ENCODE results near the gene RAB24. TPM values are rescaled to one million over a fixed set of nuclear protein-coding genes. Genes with fewer than 3 reads are reported as not detected.

RAB24 gene
- total and polyA plus RNA-seq, 4 donors: 8.5 to 19.0 (median 12.0) TPM

DNA sequence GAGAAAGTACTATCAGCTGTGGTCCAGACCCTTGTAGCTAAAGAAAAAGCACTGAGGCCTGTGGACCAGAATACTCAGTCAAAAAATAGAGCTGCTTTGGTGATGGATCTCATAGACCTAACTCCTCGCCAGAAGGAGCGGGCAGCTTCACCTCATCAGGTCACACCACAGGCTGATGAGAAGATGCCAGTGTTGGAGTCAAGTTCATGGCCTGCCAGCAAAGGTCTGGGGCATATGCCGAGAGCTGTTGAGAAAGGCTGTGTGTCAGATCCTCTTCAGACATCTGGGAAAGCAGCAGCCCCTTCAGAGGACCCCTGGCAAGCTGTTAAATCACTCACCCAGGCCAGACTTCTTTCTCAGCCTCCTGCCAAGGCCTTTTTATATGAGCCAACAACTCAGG lies 8.9 kb downstream of the RAB24 start:
- peaks cover 7 to 52% (median 48%) of the 10 kb centered on the region in 4 donors for H3K36me3 ChIP-seq (ENCODE audit: control insufficient read depth in 4 of 4, insufficient read depth in 3 of 4, low read depth in 1 of 4, low read length in 3 of 4)
- H3K9me3 ChIP-seq (ENCODE audit: control insufficient read depth in 4 of 4, low read length in 3 of 4): no peaks in the 10 kb centered on the region
- no peak overlapping the region for H3K27ac ChIP-seq (ENCODE audit: low read depth in 1 of 2, low read length in 2 of 2)
- TF ChIP-seq TAF1 (conservative IDR thresholded peaks at IDR 0.05): no peak
- TF ChIP-seq HNF4G (IDR thresholded peaks at IDR 0.05): no peak
- TF ChIP-seq EGR1 (IDR thresholded peaks at IDR 0.05; ENCODE audit: low read depth in 2 of 2): no peak
- TF ChIP-seq YY1 (IDR thresholded peaks at IDR 0.05): no peak
- TF ChIP-seq, protein P1, sequence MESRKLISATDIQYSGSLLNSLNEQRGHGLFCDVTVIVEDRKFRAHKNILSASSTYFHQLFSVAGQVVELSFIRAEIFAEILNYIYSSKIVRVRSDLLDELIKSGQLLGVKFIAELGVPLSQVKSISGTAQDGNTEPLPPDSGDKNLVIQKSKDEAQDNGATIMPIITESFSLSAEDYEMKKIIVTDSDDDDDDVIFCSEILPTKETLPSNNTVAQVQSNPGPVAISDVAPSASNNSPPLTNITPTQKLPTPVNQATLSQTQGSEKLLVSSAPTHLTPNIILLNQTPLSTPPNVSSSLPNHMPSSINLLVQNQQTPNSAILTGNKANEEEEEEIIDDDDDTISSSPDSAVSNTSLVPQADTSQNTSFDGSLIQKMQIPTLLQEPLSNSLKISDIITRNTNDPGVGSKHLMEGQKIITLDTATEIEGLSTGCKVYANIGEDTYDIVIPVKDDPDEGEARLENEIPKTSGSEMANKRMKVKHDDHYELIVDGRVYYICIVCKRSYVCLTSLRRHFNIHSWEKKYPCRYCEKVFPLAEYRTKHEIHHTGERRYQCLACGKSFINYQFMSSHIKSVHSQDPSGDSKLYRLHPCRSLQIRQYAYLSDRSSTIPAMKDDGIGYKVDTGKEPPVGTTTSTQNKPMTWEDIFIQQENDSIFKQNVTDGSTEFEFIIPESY (IDR thresholded peaks at IDR 0.05): no peak
- TF ChIP-seq, protein P2, sequence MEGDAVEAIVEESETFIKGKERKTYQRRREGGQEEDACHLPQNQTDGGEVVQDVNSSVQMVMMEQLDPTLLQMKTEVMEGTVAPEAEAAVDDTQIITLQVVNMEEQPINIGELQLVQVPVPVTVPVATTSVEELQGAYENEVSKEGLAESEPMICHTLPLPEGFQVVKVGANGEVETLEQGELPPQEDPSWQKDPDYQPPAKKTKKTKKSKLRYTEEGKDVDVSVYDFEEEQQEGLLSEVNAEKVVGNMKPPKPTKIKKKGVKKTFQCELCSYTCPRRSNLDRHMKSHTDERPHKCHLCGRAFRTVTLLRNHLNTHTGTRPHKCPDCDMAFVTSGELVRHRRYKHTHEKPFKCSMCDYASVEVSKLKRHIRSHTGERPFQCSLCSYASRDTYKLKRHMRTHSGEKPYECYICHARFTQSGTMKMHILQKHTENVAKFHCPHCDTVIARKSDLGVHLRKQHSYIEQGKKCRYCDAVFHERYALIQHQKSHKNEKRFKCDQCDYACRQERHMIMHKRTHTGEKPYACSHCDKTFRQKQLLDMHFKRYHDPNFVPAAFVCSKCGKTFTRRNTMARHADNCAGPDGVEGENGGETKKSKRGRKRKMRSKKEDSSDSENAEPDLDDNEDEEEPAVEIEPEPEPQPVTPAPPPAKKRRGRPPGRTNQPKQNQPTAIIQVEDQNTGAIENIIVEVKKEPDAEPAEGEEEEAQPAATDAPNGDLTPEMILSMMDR (IDR thresholded peaks at IDR 0.05; ENCODE audit: low read depth, low read length, missing input control): no peak
- no peak for TF ChIP-seq FOXA1 (IDR thresholded peaks at IDR 0.05)
- TF ChIP-seq, protein P3, sequence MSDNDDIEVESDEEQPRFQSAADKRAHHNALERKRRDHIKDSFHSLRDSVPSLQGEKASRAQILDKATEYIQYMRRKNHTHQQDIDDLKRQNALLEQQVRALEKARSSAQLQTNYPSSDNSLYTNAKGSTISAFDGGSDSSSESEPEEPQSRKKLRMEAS (IDR thresholded peaks at IDR 0.05): no peak
- TF ChIP-seq, protein P4, sequence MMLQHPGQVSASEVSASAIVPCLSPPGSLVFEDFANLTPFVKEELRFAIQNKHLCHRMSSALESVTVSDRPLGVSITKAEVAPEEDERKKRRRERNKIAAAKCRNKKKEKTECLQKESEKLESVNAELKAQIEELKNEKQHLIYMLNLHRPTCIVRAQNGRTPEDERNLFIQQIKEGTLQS (IDR thresholded peaks at IDR 0.05): no peak
- TF ChIP-seq FOXA2 (IDR thresholded peaks at IDR 0.05): no peak
- no peak for TF ChIP-seq RXRA (IDR thresholded peaks at IDR 0.05)
- no peak for TF ChIP-seq SP1 (IDR thresholded peaks at IDR 0.05)
- TF ChIP-seq, protein P5, sequence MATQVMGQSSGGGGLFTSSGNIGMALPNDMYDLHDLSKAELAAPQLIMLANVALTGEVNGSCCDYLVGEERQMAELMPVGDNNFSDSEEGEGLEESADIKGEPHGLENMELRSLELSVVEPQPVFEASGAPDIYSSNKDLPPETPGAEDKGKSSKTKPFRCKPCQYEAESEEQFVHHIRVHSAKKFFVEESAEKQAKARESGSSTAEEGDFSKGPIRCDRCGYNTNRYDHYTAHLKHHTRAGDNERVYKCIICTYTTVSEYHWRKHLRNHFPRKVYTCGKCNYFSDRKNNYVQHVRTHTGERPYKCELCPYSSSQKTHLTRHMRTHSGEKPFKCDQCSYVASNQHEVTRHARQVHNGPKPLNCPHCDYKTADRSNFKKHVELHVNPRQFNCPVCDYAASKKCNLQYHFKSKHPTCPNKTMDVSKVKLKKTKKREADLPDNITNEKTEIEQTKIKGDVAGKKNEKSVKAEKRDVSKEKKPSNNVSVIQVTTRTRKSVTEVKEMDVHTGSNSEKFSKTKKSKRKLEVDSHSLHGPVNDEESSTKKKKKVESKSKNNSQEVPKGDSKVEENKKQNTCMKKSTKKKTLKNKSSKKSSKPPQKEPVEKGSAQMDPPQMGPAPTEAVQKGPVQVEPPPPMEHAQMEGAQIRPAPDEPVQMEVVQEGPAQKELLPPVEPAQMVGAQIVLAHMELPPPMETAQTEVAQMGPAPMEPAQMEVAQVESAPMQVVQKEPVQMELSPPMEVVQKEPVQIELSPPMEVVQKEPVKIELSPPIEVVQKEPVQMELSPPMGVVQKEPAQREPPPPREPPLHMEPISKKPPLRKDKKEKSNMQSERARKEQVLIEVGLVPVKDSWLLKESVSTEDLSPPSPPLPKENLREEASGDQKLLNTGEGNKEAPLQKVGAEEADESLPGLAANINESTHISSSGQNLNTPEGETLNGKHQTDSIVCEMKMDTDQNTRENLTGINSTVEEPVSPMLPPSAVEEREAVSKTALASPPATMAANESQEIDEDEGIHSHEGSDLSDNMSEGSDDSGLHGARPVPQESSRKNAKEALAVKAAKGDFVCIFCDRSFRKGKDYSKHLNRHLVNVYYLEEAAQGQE (IDR thresholded peaks at IDR 0.05): no peak
- TF ChIP-seq NR2F2 (IDR thresholded peaks at IDR 0.05): no peak
- TF ChIP-seq RAD21 (IDR thresholded peaks at IDR 0.05): no peak
- no peak for TF ChIP-seq HNF4A (conservative IDR thresholded peaks at IDR 0.05)
- TF ChIP-seq GABPA (IDR thresholded peaks at IDR 0.05 in 1 of 2, conservative IDR thresholded peaks at IDR 0.05 in 1 of 2): no peak
- TF ChIP-seq JUND (IDR thresholded peaks at IDR 0.05): no peak
- H3K4me3 ChIP-seq (ENCODE audit: low read depth in 1 of 3, low read length in 3 of 3): no peak overlapping the region
- no peak overlapping the region for H3K9ac ChIP-seq (ENCODE audit: low read depth in 1 of 2, low read length in 2 of 2)
- H3K4me1 ChIP-seq (ENCODE audit: control insufficient read depth in 4 of 4, insufficient read depth in 4 of 4, low read length in 3 of 4): peaks cover 0 to 3% (median 0%) of the 10 kb centered on the region in 4 donors
- over 99% methylated on average over 3 of the region's 3 CpGs for WGBS
- no peaks in the 10 kb centered on the region for H3K27me3 ChIP-seq (ENCODE audit: control insufficient read depth in 4 of 4, insufficient read depth in 4 of 4, low read length in 3 of 4)
- no peak for DNase-seq (ENCODE audit: low spot score)
